A549 treated with RU486 at 1 μM for 4 hours (cell line): Measurements from ENCODE around the gene RCBTB1. TPM values are rescaled to one million over a fixed set of nuclear protein-coding genes. Genes with fewer than 3 reads are reported as not detected.

Experiments used
- total RNA-seq: library from RNA; stranded (reverse); fragments of 200-300 nt; extraction: Qiagen RNA extraction; gene quantifications from 5 replicates; pipeline ENCODE4 v1.2.3, GENCODE V29; 2022; ENCODE audit warnings: low read depth

RCBTB1 gene
- 4.5 to 9.3 TPM (median 8.3 TPM) in 5 replicates for total RNA-seq

DNA sequence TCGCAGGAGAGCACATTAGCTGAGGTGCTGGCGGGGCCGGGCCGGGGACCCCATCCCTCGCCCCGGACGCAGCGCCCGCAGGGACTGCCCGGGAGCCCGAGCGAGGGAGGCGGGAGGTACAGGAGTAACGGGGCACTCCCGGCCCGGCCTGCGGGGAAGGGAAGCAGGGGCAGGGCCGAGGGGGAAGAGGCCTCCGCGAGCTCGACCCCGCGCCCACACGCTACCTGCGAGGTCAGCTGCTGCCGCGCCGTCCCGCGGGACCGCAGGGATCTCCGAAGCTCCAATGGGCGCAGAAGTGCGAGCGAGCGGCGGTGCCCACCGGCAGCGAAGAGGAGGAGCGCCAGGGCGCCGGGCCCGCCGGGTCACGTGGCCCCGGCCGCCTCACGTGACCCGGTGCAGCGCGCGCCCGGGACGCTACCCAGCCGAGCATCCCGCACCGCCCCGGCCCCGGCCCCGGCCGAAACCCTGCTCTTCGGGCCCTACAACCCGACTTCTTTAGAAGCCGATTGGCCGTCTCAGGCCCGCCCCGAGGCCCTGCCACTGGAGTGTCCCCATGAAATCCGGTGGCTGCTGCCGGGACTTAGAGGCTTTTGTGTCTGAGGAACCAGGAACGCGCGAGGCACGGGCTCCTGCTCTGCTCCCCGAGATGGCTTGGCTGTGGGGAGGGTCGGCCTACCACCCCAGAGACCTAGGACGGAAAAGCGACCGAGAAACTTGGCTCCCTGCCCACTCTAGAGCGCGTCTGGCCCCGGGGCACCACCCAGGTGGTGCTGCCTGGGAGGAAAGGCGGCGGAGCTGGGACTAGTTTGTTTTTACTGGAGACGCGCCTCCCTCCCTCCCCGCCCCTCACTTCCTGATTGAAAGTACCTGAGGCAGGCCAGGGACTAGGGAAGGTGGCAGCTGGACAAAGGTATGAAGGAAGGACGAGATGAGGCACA, at the start of gene RCBTB1:
Gene RCBTB1 (minus strand): TSS at position 339 of the 938 bp plus-strand sequence. CDS start 18,279 bp downstream, outside the sequence.

DNA sequence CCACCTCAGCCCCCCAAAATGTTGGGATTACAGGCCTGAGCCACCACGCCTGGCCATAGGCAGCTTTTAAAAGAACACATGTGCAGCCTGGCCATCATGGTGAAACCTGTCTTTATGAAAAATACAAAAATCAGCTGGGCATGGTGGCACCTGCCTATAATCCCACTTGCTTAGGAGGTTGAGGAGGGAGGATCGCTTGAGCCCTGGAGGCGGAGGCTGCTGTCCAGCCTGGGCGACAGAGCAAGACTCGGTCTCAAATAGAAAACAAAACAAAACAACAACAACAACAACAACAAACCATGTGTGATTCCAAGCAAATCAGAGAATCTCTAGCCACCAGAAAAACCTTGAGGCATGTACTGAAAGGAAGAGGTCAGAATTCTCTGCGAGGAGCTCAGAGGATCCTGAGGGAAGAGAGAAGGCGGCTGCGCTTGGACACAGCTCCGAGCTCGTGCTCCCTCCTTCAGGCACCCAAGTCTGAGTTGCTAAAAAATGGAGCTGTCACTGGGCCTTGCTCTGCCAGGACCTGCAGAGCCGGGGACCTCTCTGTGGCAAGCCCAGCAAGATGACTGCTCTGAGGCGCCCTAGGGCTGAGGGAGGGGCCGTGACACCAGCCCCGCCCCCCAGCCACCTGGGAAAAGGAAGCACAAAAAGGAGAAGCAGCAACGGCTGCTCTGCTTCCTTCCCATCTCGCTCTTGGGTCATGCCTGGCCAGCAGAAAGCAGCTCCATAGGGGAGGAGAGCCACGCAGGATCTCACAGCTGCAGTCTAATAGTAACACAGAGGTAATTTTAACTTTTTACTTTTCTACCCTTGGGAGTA, 42.7 kb upstream of the RCBTB1 start, which contains the start of gene ARL11:
Gene ARL11 (plus strand): TSS at position 677 of the 822 bp plus-strand sequence. CDS start 1,941 bp downstream, outside the sequence.

DNA sequence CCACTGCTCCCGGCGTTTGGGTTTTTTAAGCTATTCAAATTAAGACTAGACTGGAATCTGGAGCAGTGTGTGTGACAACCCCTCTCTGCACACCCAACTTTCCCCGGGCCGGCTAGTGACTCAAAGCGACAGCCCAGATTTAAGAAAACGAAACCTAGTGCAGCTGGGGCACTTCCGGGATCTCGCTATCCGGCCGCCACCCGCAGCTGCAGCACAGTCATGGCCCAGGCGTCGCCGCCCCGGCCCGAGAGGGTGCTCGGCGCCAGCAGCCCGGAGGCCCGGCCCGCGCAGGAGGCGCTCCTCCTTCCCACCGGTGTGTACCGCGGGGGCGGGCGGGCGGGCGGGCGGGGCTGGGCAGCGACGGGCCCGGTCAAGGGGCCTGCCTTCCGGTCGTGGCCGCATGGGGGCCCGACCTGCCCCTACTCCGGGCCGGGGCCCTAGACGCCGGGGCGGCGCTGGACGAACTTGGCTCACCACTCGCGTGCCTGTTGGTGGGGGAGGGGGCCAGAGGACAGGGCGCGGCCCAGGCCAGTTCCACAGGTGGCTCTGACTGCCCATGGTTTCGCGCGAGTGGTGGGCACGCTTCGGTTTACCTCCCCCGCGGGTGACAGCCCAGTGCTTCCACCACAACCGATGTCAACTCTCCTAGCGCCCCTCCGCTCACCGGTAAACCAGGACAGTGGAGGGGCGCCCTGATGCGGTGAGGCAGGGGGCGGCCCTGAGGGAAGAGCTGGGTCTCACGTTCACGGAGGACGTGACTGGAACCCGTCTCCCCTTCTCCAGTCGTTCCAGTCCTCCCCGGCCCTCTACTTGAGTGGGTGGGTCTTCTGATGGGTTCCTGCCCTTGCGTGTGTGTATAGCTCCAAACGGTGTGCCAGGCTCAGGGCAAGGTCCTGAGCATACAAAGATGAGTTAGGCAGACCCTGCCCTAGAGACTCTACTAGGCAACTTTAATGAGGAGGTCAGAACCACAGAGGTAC, 89.3 kb downstream of the RCBTB1 start, which contains the start of gene PHF11:
Gene PHF11 (plus strand): TSS at position 171 of the 980 bp plus-strand sequence. CDS start 49 bp downstream, at position 220.

Other genes starting within 250 kb of the RCBTB1 start
- 1.6 to 2.7 TPM (median 2.3 TPM) in 5 replicates for gene CAB39L, start 141.5 kb downstream of the RCBTB1 start, total RNA-seq
- 1.3 to 2.2 TPM (median 2.0 TPM) in 5 replicates for gene SETDB2, start 141.3 kb downstream of the RCBTB1 start, total RNA-seq
- 4.6 to 7.2 TPM (median 6.4 TPM) in 5 replicates for gene PHF11, start 89.6 kb downstream of the RCBTB1 start, total RNA-seq
- not detected in 5 replicates for gene ARL11, start 42.9 kb upstream of the RCBTB1 start, total RNA-seq
- gene EBPL, start 105.9 kb upstream of the RCBTB1 start, total RNA-seq, result 47.1 to 74.2 TPM (median 67.2 TPM) in 5 replicates
- 12.5 to 29.4 TPM (median 27.0 TPM) in 5 replicates for gene KPNA3, start 207.1 kb upstream of the RCBTB1 start, total RNA-seq